Lower lobe of right lung (tissue), 2 donors: ENCODE measurements around the gene GNB2. TPM values are rescaled to one million over a fixed set of nuclear protein-coding genes. Genes with fewer than 3 reads are reported as not detected.

Experiments used
- ATAC-seq, 2 donors: fragments of 200-7000 bp; cut with Tn5 transposase; one replicate each; pipeline ENCODE4 v1.9.1; 2020 to 2022; ENCODE audit warnings: mild to moderate bottlenecking in 2 of 2, moderate library complexity in 2 of 2
- DNase-seq: peaks from one replicate; pipeline ENCODE4 v3.0.0-alpha.2; 2020
- H3K27ac ChIP-seq: fragments of 200-600 bp; one replicate; pipeline ENCODE4 v1.8.0; 2022
- H3K27me3 ChIP-seq: fragments of 200-600 bp; one replicate; pipeline ENCODE4 v1.8.0; 2022; ENCODE audit warnings: low read depth
- H3K36me3 ChIP-seq: fragments of 200-600 bp; one replicate; pipeline ENCODE4 v1.8.0; 2022; ENCODE audit warnings: mild to moderate bottlenecking
- H3K4me1 ChIP-seq: fragments of 200-600 bp; one replicate; pipeline ENCODE4 v1.8.0; 2022
- H3K4me3 ChIP-seq: fragments of 200-600 bp; one replicate; pipeline ENCODE4 v1.8.0; 2022; ENCODE audit warnings: mild to moderate bottlenecking
- H3K9me3 ChIP-seq: fragments of 200-600 bp; one replicate; pipeline ENCODE4 v1.8.0; 2022
- intact Hi-C: fragments of 100-400 bp; cut with DNase I; formaldehyde crosslinking; loops from one replicate; pipeline ENCODE4 v1.11.0; 2022
- total RNA-seq: library from RNA; stranded (reverse); fragmentation: NEBNext Ultra II Directional; extraction: Animal tissue kit (Norgen Biotek cat#: 25700); gene quantifications from one replicate; pipeline ENCODE4 v1.2.1, GENCODE V29; 2021
- TF ChIP-seq, protein P1 (sequence below): fragments of 200-600 bp; IDR thresholded peaks from one replicate; pipeline ENCODE4 v1.8.0; 2022; ENCODE audit warnings: antibody characterized with exemption, mild to moderate bottlenecking
- donor health status: DM: no; HTN: yes; CAD: no; lungs with severe emphysema.

The GNB2 gene
- total RNA-seq, 1 donor from 2014 or later, result 247 TPM

GRCh38 chr7:100679129-100679926 is 5.8 kb downstream of the GNB2 start:
- peaks cover 36% of the 10 kb centered on the region for H3K4me1 ChIP-seq
- H3K36me3 ChIP-seq, result peaks cover 82% of the 10 kb centered on the region

GRCh38 chr7:100679927-100680575 is 6.5 kb downstream of the GNB2 start:
- no peak for ATAC-seq
- H3K27ac ChIP-seq, result no peak overlapping the region

More at GRCh38 chr7:100679129-100679926, 5.8 kb downstream of the GNB2 start:
- intact Hi-C loops, result no loop called here
- H3K27ac ChIP-seq, result no peak overlapping the region
- ATAC-seq (no peak), DNase-seq (no peak)
- TF ChIP-seq, protein P1, sequence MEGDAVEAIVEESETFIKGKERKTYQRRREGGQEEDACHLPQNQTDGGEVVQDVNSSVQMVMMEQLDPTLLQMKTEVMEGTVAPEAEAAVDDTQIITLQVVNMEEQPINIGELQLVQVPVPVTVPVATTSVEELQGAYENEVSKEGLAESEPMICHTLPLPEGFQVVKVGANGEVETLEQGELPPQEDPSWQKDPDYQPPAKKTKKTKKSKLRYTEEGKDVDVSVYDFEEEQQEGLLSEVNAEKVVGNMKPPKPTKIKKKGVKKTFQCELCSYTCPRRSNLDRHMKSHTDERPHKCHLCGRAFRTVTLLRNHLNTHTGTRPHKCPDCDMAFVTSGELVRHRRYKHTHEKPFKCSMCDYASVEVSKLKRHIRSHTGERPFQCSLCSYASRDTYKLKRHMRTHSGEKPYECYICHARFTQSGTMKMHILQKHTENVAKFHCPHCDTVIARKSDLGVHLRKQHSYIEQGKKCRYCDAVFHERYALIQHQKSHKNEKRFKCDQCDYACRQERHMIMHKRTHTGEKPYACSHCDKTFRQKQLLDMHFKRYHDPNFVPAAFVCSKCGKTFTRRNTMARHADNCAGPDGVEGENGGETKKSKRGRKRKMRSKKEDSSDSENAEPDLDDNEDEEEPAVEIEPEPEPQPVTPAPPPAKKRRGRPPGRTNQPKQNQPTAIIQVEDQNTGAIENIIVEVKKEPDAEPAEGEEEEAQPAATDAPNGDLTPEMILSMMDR, result no peak
- no peak overlapping the region for H3K4me3 ChIP-seq
- no peaks in the 10 kb centered on the region for H3K27me3 ChIP-seq
- H3K9me3 ChIP-seq, result no peaks in the 10 kb centered on the region

GRCh38 chr7:100680576-100681271 is 7.2 kb downstream of the GNB2 start:
- intact Hi-C loops, result no loop called here
- Histone ChIP-seq H3K4me3 (no peak overlapping the region), H3K27me3 (no peaks in the 10 kb centered on the region), H3K9me3 (no peaks in the 10 kb centered on the region), H3K27ac (no peak overlapping the region), H3K4me1 (peaks cover 34% of the 10 kb centered on the region), H3K36me3 (peaks cover 95% of the 10 kb centered on the region)
- peak; percentile 46 for DNase-seq
- TF ChIP-seq, protein P1, result no peak
- no peak for ATAC-seq

More at GRCh38 chr7:100679927-100680575, 6.5 kb downstream of the GNB2 start:
- intact Hi-C loops, result no loop called here
- DNase-seq, result no peak
- H3K27me3 ChIP-seq, result no peaks in the 10 kb centered on the region
- peaks cover 89% of the 10 kb centered on the region for H3K36me3 ChIP-seq
- TF ChIP-seq, protein P1, result no peak
- no peak overlapping the region for H3K4me3 ChIP-seq
- peaks cover 36% of the 10 kb centered on the region for H3K4me1 ChIP-seq
- H3K9me3 ChIP-seq, result no peaks in the 10 kb centered on the region

DNA sequence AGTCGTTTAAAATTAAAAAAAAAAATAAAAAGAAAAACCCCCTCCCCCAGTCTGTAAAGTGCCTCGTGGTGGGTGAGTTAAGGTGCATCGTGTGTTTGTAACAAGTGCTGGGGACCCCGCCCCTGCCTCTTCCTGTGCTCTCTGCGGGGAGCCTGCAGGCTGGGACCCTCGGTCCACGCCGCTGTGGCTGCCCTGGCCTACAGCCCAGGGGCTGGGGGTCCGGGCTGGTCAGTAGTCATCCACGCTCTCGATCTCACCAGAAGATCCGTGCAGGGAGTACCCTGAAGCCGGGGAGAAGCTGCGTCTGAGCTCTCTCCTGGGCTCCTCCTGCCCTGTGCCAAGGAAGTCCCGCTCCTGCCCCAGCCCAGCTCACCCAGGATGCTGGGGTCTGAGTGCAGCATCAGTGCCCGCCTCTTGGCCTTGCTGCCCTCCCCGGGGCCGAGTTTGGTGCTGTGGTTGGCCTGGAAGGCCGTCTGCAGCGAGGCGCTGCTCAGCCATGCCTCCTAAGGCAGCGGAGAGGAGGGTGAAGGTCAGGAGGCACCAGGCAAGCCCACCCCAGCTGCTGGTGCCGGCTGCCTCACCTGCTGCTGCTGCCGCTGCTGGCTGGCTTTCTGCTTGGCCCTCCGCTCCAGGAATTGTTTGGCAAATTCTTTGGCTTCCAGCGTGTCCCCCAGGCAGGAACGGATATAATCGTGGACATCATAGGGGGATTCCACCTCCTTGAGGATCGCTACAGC is 8.1 kb downstream of the GNB2 start:
- Histone ChIP-seq H3K27me3 (no peaks in the 10 kb centered on the region), H3K9me3 (no peaks in the 10 kb centered on the region), H3K4me3 (no peak overlapping the region), H3K36me3 (peaks cover 100% of the 10 kb centered on the region), H3K27ac (no peak overlapping the region), H3K4me1 (peaks cover 25% of the 10 kb centered on the region)
- DNase-seq, result no peak
- no peak for ATAC-seq
- intact Hi-C loops, result no loop called here
- TF ChIP-seq, protein P1, result no peak

DNA sequence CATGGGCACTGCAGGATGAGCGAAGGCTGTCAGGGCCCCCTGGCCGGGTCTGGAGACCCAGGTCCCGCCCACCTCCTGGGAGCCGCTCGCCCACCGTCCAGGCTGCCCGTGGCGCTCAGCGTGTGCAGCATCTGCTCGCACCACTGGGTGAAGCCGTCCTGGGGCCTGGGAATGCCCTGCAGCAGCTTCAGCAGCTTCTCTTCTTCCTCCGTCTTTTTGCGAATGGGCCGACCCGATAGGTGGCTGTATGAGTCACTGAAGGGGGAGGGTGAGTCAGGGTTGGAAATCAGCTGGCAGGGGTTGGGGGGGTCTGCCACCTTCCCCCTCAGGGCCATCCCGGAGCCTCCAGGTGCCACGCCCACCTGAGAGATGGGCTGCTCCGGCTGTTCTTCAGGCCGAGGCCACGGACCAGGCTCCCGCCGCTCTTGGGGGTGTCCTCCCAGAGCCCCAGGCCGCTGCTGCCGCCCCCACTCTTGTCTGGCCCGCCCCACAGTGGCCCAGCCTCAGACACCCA is 8.7 kb downstream of the GNB2 start:
- H3K4me1 ChIP-seq, result peaks cover 24% of the 10 kb centered on the region
- no peaks in the 10 kb centered on the region for H3K9me3 ChIP-seq
- intact Hi-C loops, result no loop called here
- peaks cover 100% of the 10 kb centered on the region for H3K36me3 ChIP-seq
- TF ChIP-seq, protein P1, result no peak
- DNase-seq, result no peak
- ATAC-seq, result no peak
- H3K27ac ChIP-seq, result no peak overlapping the region
- no peaks in the 10 kb centered on the region for H3K27me3 ChIP-seq
- H3K4me3 ChIP-seq, result no peak overlapping the region
